Fibroblast of skin of right quadriceps (primary cell): ENCODE data around the gene PLPP7.
"Not testable (repeated sequence)": the region's sequence is repeated elsewhere in the genome, so short reads cannot be mapped to it uniquely, and the experiment has no call there.

ENCODE experiments used
- DNase-seq: peaks from one replicate; pipeline ENCODE4 v3.0.0-alpha.2; 2013

Gene PLPP7

DNA sequence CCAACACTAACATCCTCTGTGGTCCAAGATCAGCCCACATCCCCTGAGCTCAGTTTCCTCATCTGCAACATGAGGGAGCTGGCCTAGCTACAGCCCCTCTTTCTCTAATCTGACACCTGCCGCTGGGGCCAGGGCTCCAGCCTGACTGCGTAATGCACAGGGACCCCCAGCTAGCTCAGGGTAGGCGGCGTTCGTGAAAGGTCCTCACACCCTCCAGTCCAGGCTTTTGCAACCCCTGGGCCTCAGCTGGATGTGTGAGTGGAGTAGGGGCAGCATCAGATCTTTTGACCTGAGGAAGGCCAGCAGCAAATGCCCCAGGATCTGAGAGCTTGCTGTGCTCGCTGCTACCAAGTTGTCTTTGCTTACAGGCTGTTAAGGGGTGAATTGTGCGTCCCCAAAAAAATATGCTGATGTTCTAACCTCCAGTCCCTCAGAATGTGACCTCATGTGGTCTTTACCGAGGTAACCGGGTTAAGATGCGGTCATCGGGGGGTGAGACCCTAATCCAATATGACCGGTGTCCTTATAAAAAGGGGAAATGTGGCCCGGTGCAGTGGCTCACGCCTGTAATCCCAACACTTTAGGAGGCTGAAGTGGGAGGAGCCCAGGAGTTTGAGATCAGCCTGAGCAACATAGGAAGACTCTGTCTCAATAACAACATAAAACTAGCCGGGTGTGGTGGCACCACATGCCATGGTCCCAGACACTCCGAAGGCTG lies 47.8 kb downstream of the PLPP7 start:
- DNase-seq, result no peak

DNA sequence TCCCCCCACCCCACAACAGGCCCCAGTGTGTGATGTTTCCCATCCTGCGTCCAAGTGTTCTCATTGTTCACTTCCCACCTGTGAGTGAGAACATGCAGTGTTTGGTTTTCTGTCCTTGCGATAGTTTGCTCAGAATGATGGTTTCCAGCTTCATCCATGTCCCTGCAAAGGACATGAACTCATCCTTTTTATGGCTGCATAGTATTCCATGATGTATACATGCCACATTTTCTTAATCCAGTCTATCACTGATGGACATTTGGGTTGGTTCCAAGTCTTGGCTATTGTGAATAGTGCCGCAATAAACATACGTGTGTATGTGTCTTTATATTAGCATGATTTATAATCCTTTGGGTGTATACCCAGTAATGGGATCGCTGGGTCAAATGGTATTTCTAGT lies 49.7 kb downstream of the PLPP7 start:
- DNase-seq, result not testable (repeated sequence)

DNA sequence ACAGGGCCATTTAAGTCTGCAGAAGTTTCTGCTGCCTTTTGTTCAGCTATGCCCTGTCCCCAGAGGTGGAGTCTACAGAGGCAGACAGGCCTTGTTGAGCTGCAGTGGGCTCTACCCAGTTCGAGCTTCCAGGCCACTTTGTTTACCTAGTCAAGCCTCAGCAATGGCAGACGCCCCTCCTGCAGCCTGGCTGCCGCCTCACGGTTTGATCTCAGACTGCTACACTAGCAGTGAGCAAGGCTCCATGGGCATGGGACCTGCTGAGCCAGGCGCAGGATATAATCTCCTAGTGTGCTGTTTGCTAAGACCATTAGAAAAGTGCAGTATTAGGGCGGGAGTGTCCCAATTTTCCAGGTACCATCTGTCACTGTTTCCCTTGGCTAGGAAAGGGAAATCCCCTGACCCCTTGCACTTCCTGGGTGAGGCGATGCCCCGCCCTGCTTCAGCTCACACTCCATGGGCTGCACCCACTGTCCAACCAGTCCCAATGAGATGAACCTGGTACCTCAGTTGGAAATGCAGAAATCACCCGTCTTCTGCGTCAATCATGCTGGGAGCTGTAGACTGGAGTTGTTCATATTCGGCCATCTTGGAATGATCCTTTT lies 55.5 kb downstream of the PLPP7 start:
- DNase-seq, result not testable (repeated sequence)

DNA sequence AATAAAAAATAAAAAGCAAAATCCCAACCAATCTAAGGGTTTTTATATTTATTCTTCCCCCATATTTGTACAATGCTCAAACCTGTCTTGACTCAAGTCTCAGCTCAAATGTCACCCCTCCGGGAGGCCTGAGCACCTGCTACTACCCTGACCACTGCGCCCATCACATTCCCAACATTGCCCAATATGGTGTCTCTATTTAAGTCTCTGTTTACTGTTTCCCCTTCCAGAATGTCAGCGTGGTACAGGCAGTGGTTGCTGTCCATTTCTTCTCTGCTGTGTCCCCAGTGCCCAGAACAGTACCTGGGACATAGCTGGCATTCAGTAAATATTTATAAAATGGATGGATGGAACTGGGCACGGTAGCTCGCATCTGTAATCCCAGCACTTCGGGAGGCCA lies 57.0 kb downstream of the PLPP7 start:
- DNase-seq, result no peak

DNA sequence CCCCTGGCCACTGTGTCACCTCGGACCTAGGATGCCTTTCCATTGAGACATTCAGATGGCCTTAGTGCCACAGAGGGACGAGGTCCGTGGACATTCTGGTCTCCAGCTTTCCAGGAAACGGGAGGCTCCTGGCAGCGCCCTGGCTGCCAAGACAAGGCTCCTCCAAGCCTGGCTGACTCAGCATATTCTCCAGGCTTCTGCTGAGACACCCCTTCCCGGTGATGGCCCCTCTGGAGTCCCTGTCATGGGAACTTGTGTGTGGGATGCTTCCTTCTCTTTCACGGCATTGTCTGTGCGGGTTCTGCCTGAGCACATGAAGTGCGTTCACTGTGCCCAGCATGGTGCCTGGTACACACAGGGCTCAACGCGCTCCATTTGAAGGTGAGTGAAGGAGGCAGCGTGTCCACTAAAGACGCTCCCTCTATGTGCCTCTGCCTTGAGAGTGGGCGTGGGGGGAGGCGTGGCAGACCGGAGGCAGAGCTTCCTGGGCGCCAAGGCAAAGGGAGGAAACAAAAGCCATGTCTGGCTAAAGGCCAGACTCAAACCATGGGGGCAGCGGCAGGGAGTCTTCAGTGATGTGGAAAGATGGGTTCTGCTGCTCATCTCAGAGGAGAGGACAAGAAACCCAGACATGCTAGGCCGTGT lies 58.0 kb downstream of the PLPP7 start:
- DNase-seq, result no peak

DNA sequence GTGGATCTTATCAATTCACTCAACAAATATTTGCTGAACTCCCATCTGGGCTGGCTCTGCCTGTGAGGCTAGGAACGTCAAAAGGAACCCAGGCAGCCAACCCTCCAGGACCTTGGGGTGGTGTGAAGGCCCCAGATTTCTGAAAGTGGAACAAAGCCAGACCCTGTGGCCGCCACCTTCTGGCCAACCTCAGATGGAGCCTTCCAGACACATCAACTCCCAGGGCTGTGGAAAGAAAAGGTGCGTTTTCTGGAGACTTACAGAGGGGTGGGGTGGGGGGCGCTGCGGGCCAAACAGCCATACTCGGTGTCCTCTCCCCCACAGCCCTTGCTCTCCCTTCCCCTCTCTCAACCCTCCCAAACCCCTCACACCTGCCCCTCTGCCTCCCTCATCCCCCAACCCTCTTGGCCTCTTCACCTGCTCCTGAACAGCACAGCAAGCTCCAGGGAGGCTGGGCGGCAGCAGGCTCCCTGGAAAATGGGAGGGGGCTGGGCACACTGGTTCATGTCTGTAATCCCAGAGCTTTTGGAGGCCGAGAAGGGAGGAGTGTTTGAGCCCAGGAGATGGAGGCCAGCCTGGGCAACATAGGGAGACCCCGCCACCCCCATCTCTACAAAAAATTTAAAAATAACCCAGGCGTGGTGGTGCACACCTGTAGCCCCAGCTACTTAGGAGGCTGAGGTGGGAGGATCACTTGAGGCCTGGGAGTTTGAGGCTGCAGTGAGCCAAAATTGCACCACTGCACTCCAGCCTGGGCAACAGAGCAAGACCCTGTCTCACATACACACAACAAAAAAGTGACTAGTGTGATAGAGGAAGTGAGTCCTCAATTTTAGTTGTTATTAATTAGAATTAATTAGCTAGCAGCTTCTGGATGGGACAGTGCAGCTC lies 59.4 kb downstream of the PLPP7 start:
- no peak for DNase-seq

DNA sequence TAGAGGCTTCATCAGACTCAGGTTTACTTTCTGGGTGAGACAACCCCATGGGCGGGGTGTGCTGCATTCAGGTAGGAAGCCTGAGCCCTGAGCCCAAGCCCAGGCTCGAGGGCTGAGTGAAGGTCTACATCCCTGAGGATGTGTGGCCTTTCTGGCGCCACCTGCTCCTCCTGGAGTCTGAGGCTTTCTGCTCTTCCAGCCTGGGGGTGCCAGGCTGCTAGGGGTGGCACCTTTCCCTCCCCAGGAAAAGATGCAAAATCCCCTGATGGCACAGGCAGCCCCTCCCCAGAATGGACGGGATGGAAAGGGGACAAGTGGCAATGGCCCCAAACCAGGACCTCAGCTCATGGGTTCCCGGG lies 60.0 kb downstream of the PLPP7 start:
- DNase-seq, result no peak

DNA sequence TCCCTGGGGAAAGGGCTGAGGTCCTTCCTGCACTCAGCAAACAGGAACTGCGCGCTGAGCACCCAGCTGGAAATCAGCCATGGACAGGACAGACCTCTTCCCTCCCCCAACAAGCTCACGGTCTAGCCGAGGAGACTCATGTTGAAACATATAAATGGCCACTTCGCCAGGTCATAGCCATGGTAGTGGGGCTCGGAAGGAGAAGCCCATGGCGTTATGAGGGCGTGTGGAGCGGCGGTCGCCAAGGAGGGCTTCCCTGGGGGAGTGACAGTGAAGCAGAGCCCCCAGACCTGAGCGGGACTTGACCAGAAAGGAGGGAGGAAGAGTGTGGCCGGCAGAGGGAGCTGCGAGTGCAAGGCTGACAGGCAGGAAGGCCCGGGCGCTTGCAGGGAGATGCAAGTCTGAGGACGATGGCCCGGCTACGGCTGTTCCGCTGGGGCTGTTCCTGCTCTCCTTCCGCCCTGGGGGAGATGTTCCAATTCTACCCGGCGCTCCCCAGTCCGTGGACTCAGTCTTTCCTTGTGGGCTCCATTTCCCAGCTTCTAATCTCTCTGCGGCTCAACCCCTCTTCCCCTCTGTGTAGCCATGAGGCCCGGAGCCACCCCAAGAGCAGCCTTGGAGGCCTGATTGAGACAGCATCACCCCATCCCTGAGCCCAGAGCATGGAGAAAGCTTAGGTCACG lies 60.5 kb downstream of the PLPP7 start:
- DNase-seq, result peak; percentile 74

DNA sequence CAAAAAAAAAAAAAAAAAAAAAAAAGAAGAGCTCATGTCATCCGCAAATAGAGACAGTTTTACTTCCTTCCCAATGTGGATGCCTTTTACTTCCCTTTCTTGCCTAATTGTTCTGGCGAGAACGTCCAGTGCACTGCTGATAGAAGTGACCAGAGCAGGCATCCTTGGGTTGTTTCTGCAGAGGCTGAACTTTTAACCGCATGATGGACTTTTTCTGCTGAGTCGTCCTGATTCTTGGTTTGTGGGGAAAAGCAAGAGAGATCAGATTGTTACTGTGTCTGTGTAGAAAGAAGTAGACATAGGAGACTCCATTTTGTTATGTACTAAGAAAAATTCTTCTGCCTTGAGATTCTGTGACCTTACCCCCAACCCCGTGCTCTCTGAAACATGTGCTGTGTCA lies 67.0 kb downstream of the PLPP7 start:
- not testable (repeated sequence) for DNase-seq

DNA sequence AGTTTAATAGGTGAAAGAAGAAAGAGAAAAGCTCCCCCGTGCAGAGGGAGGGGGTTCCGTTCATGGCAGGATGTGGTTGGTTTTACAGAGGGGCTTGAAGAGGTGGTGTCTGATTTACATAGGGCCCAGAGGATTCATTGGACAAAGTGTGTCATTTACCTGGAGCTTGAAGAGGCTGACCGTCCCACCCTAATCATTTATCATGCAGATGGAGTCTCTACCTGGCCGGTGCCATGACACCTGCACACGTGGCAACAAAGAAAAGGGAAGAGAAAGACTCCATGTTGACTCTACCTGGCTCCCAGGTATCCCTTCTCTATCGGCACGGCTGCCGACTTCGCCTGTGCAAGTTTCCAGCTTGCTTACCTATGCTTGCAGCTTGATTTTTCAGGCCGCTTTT lies 69.0 kb downstream of the PLPP7 start:
- no peak for DNase-seq
